Natural killer cell (primary cell): ENCODE data around the gene TTLL7. TPM values are rescaled to one million over a fixed set of nuclear protein-coding genes. Genes with fewer than 3 reads are reported as not detected.

Source experiments
- ATAC-seq, 3 donors: fragments of 150-1000 bp in 2 of 3; fragments of 200-7000 bp in 1 of 3; cut with Tn5 transposase; 1 replicate in 1 of 3; 2 replicates in 2 of 3; pipeline ENCODE4 v1.10.0; 2021; ENCODE audit warnings: mild to moderate bottlenecking in 2 of 3, moderate library complexity in 2 of 3
- DNase-seq, 2 donors: peaks; one replicate each; pipeline versions ENCODE4 v3.0.0 to v3.0.0-alpha.2; 2013 to 2021; ENCODE audit warnings: mixed read lengths in 1 of 2
- H3K27ac ChIP-seq: one replicate; pipeline ENCODE4 v1.5.1; 2013; ENCODE audit warnings: mild to moderate bottlenecking, low read length
- H3K27me3 ChIP-seq: one replicate; pipeline ENCODE4 v1.6.1; 2013; ENCODE audit warnings: low read length; ENCODE audit not compliant: control insufficient read depth, insufficient read depth
- H3K36me3 ChIP-seq: one replicate; pipeline ENCODE4 v1.6.1; 2013; ENCODE audit warnings: low read length; ENCODE audit not compliant: control insufficient read depth, insufficient read depth
- H3K4me1 ChIP-seq: one replicate; pipeline ENCODE4 v1.6.1; 2013; ENCODE audit warnings: low read length; ENCODE audit not compliant: control insufficient read depth, insufficient read depth
- H3K4me3 ChIP-seq: one replicate; pipeline ENCODE4 v1.5.1; 2013; ENCODE audit warnings: low read length
- H3K9me3 ChIP-seq: one replicate; pipeline ENCODE4 v1.6.1; 2013; ENCODE audit warnings: low read length; ENCODE audit not compliant: control insufficient read depth, insufficient read depth
- H3K27ac Mint-ChIP-seq, 2 donors: one replicate each; pipeline ENCODE4 v1.8.0; 2022; ENCODE audit warnings: mild to moderate bottlenecking in 2 of 2, mixed read lengths in 2 of 2, moderate library complexity in 1 of 2
- H3K27me3 Mint-ChIP-seq, 2 donors: one replicate each; pipeline ENCODE4 v1.8.0; 2022; ENCODE audit warnings: low read depth in 2 of 2, mixed read lengths in 2 of 2
- H3K36me3 Mint-ChIP-seq: one replicate; pipeline ENCODE4 v1.8.0; 2022; ENCODE audit warnings: mixed read lengths
- H3K4me1 Mint-ChIP-seq, 2 donors: one replicate each; pipeline ENCODE4 v1.8.0; 2022; ENCODE audit warnings: mixed read lengths in 2 of 2
- H3K4me3 Mint-ChIP-seq: one replicate; pipeline ENCODE4 v1.8.0; 2022; ENCODE audit warnings: mild to moderate bottlenecking, moderate library complexity, mixed read lengths
- H3K9me3 Mint-ChIP-seq, 2 donors: one replicate each; pipeline ENCODE4 v1.8.0; 2022; ENCODE audit warnings: mixed read lengths in 2 of 2
- CTCF ChIP-seq: fragments of 200-600 bp; IDR thresholded peaks from one replicate; pipeline ENCODE4 v1.8.0; 2022; ENCODE audit warnings: antibody characterized with exemption
- WGBS: methylation state at CpG from one replicate; pipeline ENCODE4 v1.1.7; 2013; ENCODE audit warnings: missing lambda C conversion rate; ENCODE audit not compliant: insufficient coverage; 5-methylcytosine and 5-hydroxymethylcytosine counted together
- intact Hi-C: fragments of 100-400 bp; cut with micrococcal nuclease; formaldehyde crosslinking; loops from one replicate; pipeline ENCODE4 v1.14.2; 2022
- total RNA-seq, 4 donors: library from RNA; stranded (reverse); fragments of 120-200 nt in 1 of 4; gene quantifications; one replicate each; pipeline versions ENCODE4 v1.2.3 to v1.2.4, GENCODE V29; 2013 to 2022

The TTLL7 gene
- total RNA-seq, 3 donors from 2014 or later (not counting 1 experiment from before 2014, with no cell fraction given): 0.21 to 4.4 (median 0.25) TPM

- Mint-ChIP-seq H3K4me3 (no peak overlapping the region), H3K27ac (no peak overlapping the region), H3K4me1 (no peaks in the 10 kb centered on the region), H3K9me3 (no peaks in the 10 kb centered on the region), H3K36me3 (no peaks in the 10 kb centered on the region), H3K27me3 (peaks cover 8 to 29% of the 10 kb centered on the region in 2 donors)
- no peak overlapping the region for H3K27ac ChIP-seq
- H3K4me1 ChIP-seq: no peaks in the 10 kb centered on the region
- DNase-seq: no peak
- peaks cover 2% of the 10 kb centered on the region for H3K27me3 ChIP-seq
- no peak for TF ChIP-seq CTCF
- H3K4me3 ChIP-seq: no peak overlapping the region
- no peaks in the 10 kb centered on the region for H3K36me3 ChIP-seq
- 40% methylated on average over 2 of the region's 3 CpGs for WGBS
- ATAC-seq: no peak
- intact Hi-C loops: no loop called here
- no peaks in the 10 kb centered on the region for H3K9me3 ChIP-seq
These were observed 88.5 kb downstream of the TTLL7 start for GRCh38 chr1:83910461-83910860.

GRCh38 chr1:83909687-83910086, 89.2 kb downstream of the TTLL7 start:
- Mint-ChIP-seq H3K27me3 (peaks cover 7 to 26% of the 10 kb centered on the region in 2 donors), H3K27ac (no peak overlapping the region), H3K4me3 (no peak overlapping the region), H3K9me3 (no peaks in the 10 kb centered on the region), H3K4me1 (no peaks in the 10 kb centered on the region), H3K36me3 (no peaks in the 10 kb centered on the region)
- DNase-seq: no peak
- no peaks in the 10 kb centered on the region for H3K4me1 ChIP-seq
- H3K4me3 ChIP-seq: no peak overlapping the region
- H3K27me3 ChIP-seq: peaks cover 2% of the 10 kb centered on the region
- H3K36me3 ChIP-seq: no peaks in the 10 kb centered on the region
- intact Hi-C loops: loop anchor here (5.0 to 10.0 kb wide), 5 partner anchors 213 to 1025 kb away; no protein-coding TSS in a partner anchor
- H3K27ac ChIP-seq: no peak overlapping the region
- TF ChIP-seq CTCF: no peak
- no peak for ATAC-seq
- no peaks in the 10 kb centered on the region for H3K9me3 ChIP-seq

GRCh38 chr1:83905315-83905907, 93.5 kb downstream of the TTLL7 start:
- H3K27me3 ChIP-seq: no peaks in the 10 kb centered on the region
- no peak overlapping the region for H3K4me3 ChIP-seq
- TF ChIP-seq CTCF: peak; percentile 83
- peaks cover 4 to 14% of the 10 kb centered on the region in 2 donors for H3K27me3 Mint-ChIP-seq
- H3K27ac Mint-ChIP-seq: no peak overlapping the region
- ATAC-seq (peak in 2 of 3 donors; percentile 44 to 57), DNase-seq (peak in 1 of 2 donors; percentile 61)
- no peaks in the 10 kb centered on the region for H3K36me3 ChIP-seq
- WGBS: 100% methylated on average over 1 of the region's 3 CpGs
- H3K9me3 Mint-ChIP-seq: no peaks in the 10 kb centered on the region
- no peaks in the 10 kb centered on the region for H3K4me1 ChIP-seq
- no peaks in the 10 kb centered on the region for H3K9me3 ChIP-seq
- H3K27ac ChIP-seq: no peak overlapping the region
- intact Hi-C loops: loop anchor here (5.0 to 10.0 kb wide), 5 partner anchors 217 to 1029 kb away; no protein-coding TSS in a partner anchor
- H3K36me3 Mint-ChIP-seq: no peaks in the 10 kb centered on the region
- no peaks in the 10 kb centered on the region for H3K4me1 Mint-ChIP-seq
- H3K4me3 Mint-ChIP-seq: no peak overlapping the region
